ENCODE measurements around the gene ESRRA. TPM values are rescaled to one million over a fixed set of nuclear protein-coding genes. Genes with fewer than 3 reads are reported as not detected.

ESRRA gene
- total and polyA plus RNA-seq, 9 of the 15 experiments (the other 6 are each of a cell fraction or from before 2014, with no cell fraction given), result 0.27 to 89.7 (median 23.7) TPM

- FAIRE-seq (no peak), DNase-seq (ENCODE audit: extremely low read depth in 1 of 4, low spot score in 3 of 4) (no peak), ATAC-seq (no peak)
- TF ChIP-seq ZBTB11 (CRISPR knock-in tag; IDR thresholded peaks at IDR 0.05) (no peak), JUN (IDR thresholded peaks at IDR 0.05; ENCODE audit: borderline replicate concordance, low read depth, low read length) (no peak), JUN (CRISPR knock-in tag; IDR thresholded peaks at IDR 0.05; ENCODE audit: borderline replicate concordance) (no peak), ZNF146 (CRISPR knock-in tag; IDR thresholded peaks at IDR 0.05; ENCODE audit: unreplicated experiment) (no peak), EP400 (IDR thresholded peaks at IDR 0.05) (no peak), CHD4 (IDR thresholded peaks at IDR 0.05; ENCODE audit: insufficient read depth, insufficient replicate concordance, low read depth, low read length, poor library complexity, severe bottlenecking) (no peak), MBD1 (CRISPR knock-in tag; IDR thresholded peaks at IDR 0.05) (no peak), ZFP36 (IDR thresholded peaks at IDR 0.05; ENCODE audit: low read depth, low read length, partially characterized antibody) (no peak), SMARCC2 (IDR thresholded peaks at IDR 0.05; ENCODE audit: low read depth) (no peak), MAZ (CRISPR knock-in tag; conservative IDR thresholded peaks at IDR 0.05 in 1 of 2, IDR thresholded peaks at IDR 0.05 in 1 of 2) (no peak), ID3 (CRISPR knock-in tag; IDR thresholded peaks at IDR 0.05) (no peak), ID3 (tag; IDR thresholded peaks at IDR 0.05) (no peak), SRSF1 (IDR thresholded peaks at IDR 0.05; ENCODE audit: low read depth, low read length) (no peak), STAG1 (CRISPR knock-in tag; IDR thresholded peaks at IDR 0.05; ENCODE audit: borderline replicate concordance) (no peak), ZNF384 (IDR thresholded peaks at IDR 0.05; ENCODE audit: low read depth, low read length) (no peak), MCM2 (IDR thresholded peaks at IDR 0.05; ENCODE audit: low read depth) (no peak)
- Histone ChIP-seq H4K20me1 (replicated peaks; ENCODE audit: control insufficient read depth, insufficient read depth, low read length) (no peaks in the 10 kb centered on the region), H3K4me3 (no peak overlapping the region), H3K9me1 (ENCODE audit: control insufficient read depth, insufficient read depth, low read length) (no peaks in the 10 kb centered on the region), H3K79me2 (ENCODE audit: control insufficient read depth, insufficient read depth, low read length) (peaks cover 12% of the 10 kb centered on the region; the same call in 1 of the 3 replicates), H3K36me3 (ENCODE audit: control insufficient read depth, insufficient read depth, low read length) (peaks cover 4% of the 10 kb centered on the region; the same call in 1 of the 3 replicates), H2AFZ (ENCODE audit: low read depth, low read length) (no peak overlapping the region), H3K9ac (ENCODE audit: insufficient read depth in 1 of 2, low read depth in 2 of 2, low read length in 2 of 2) (peak overlapping the region in 1 of 2 experiments; percentile 93; a peak in 2 of 4 replicates), H3K27ac (ENCODE audit: extremely low read depth, low read depth, low read length) (no peak overlapping the region), H3K9me3 (replicated peaks; ENCODE audit: control insufficient read depth, insufficient read depth, low read depth, low read length) (no peaks in the 10 kb centered on the region), H3K4me2 (ENCODE audit: insufficient read depth, low read length) (no peak overlapping the region), H3K4me1 (replicated peaks in 1 of 2; ENCODE audit: control insufficient read depth in 2 of 2, insufficient read depth in 2 of 2, low read length in 2 of 2) (peaks cover 7 to 54% of the 10 kb centered on the region in 2 experiments; a peak in 4 of 5 replicates), H3K27me3 (ENCODE audit: control insufficient read depth in 2 of 2, insufficient read depth in 2 of 2, low read length in 2 of 2) (peaks cover 0 to 7% of the 10 kb centered on the region in 2 experiments; a peak in 1 of 5 replicates)
- POLR2A ChIA-PET, result interaction anchor here (0.6 to 0.9 kb wide), 2 partner anchors 17 to 36 kb away, joined by 3 to 8 read pairs; no protein-coding TSS in a partner anchor
- 73% methylated on average over 7 of the region's 9 CpGs for WGBS (ENCODE audit: insufficient coverage, low coverage, missing lambda C conversion rate)
- in situ Hi-C loops (cut with MboI) (no loop called here), intact Hi-C loops (cut with micrococcal nuclease) (no loop called here)
- no TSS peak for BruUV-seq (replicated peaks)
- CTCF ChIA-PET (ENCODE audit: low intra/inter-chr PET ratio), result no interaction called here
Measured at GRCh38 chr11:64286801-64287159, 18.5 kb upstream of the ESRRA start.
